HG02870 (cell line): Measurements from ENCODE around the gene CRACR2B.

ENCODE experiments used
- ATAC-seq: cut with Tn5 transposase; IDR thresholded peaks from one replicate; pipeline ENCODE4 v1.9.1; 2021; ENCODE audit warnings: mild to moderate bottlenecking, moderate library complexity; ENCODE audit not compliant: unreplicated experiment

Gene CRACR2B

GRCh38 chr11:850775-851763 is 23.4 kb downstream of the CRACR2B start:
- no peak for ATAC-seq

- ATAC-seq, result no peak
These were observed 25.0 kb downstream of the CRACR2B start for GRCh38 chr11:852762-853161.

- ATAC-seq, result no peak
These were observed 26.1 kb downstream of the CRACR2B start for GRCh38 chr11:853682-854448.

GRCh38 chr11:854601-855329 is 27.0 kb downstream of the CRACR2B start:
- ATAC-seq, result no peak

- ATAC-seq, result no peak
These were observed 27.6 kb downstream of the CRACR2B start for GRCh38 chr11:855330-855674.

- no peak for ATAC-seq
These were observed 28.1 kb downstream of the CRACR2B start for GRCh38 chr11:855796-856195.

GRCh38 chr11:856397-856796 is 28.7 kb downstream of the CRACR2B start:
- ATAC-seq, result no peak

- no peak for ATAC-seq
These were observed 30.5 kb downstream of the CRACR2B start for GRCh38 chr11:858053-858761.

GRCh38 chr11:858762-859339 is 31.1 kb downstream of the CRACR2B start:
- ATAC-seq, result no peak

GRCh38 chr11:859394-860131 is 31.8 kb downstream of the CRACR2B start:
- no peak for ATAC-seq

GRCh38 chr11:860234-861104 is 32.8 kb downstream of the CRACR2B start:
- ATAC-seq, result no peak

GRCh38 chr11:861105-861479 is 33.4 kb downstream of the CRACR2B start:
- no peak for ATAC-seq

- ATAC-seq, result no peak
These were observed 34.5 kb downstream of the CRACR2B start for GRCh38 chr11:862081-862661.

- ATAC-seq, result no peak
These were observed 34.9 kb downstream of the CRACR2B start for GRCh38 chr11:862696-863022.

- no peak for ATAC-seq
These were observed 35.5 kb downstream of the CRACR2B start for GRCh38 chr11:863023-863909.

- ATAC-seq, result no peak
These were observed 36.5 kb downstream of the CRACR2B start for GRCh38 chr11:863910-864827.
